Measurements from ENCODE around the gene ZSCAN10. TPM values are rescaled to one million over a fixed set of nuclear protein-coding genes. Genes with fewer than 3 reads are reported as not detected.

The ZSCAN10 gene
- total RNA-seq, 1 donor from 2014 or later: not detected

DNA sequence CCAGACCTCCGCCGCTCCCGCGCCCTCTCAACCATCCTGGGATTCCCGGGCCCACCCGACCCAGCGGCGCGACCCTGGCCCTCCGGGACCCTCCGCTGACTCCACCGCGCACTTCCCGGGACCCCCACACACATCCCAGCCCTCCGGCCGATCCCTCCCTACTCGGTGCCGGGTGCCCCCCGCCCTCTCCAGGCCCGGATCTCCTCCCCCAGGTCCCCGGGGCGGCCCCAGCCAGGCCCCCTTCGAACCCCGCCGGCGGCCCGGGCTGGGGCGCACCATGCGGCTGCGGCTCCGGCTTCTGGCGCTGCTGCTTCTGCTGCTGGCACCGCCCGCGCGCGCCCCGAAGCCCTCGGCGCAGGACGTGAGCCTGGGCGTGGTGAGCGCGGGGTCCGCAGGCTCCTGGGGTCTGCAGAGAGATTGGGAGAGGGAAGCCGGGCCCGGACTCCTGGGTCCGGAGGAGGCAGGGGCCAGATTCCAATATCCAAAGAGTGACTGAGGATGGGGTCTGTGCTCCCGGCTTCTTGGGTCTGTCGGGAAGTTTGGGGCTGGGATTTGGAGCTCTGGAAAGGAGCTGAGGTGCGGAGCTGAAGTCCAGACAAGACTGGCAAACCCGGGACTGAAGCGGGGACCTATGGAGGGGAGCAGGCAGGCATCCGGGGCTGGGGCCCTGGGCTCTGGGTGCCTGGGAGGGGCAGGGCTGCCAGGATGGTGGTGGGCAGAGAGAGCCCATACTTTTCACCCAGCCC is 52.3 kb downstream of the ZSCAN10 start:
- TF ChIP-seq, protein P1, sequence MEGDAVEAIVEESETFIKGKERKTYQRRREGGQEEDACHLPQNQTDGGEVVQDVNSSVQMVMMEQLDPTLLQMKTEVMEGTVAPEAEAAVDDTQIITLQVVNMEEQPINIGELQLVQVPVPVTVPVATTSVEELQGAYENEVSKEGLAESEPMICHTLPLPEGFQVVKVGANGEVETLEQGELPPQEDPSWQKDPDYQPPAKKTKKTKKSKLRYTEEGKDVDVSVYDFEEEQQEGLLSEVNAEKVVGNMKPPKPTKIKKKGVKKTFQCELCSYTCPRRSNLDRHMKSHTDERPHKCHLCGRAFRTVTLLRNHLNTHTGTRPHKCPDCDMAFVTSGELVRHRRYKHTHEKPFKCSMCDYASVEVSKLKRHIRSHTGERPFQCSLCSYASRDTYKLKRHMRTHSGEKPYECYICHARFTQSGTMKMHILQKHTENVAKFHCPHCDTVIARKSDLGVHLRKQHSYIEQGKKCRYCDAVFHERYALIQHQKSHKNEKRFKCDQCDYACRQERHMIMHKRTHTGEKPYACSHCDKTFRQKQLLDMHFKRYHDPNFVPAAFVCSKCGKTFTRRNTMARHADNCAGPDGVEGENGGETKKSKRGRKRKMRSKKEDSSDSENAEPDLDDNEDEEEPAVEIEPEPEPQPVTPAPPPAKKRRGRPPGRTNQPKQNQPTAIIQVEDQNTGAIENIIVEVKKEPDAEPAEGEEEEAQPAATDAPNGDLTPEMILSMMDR (IDR thresholded peaks at IDR 0.05; ENCODE audit: insufficient read depth, low read length, poor library complexity, severe bottlenecking): no peak
- H3K36me3 ChIP-seq (ENCODE audit: control insufficient read depth, insufficient read depth, low read length): no peaks in the 10 kb centered on the region
- H3K27me3 ChIP-seq (ENCODE audit: control insufficient read depth, insufficient read depth, low read length): peaks cover 46% of the 10 kb centered on the region
- no peak overlapping the region for H3K4me3 ChIP-seq (ENCODE audit: low read depth, low read length)
- DNase-seq (ENCODE audit: low read depth): no peak

DNA sequence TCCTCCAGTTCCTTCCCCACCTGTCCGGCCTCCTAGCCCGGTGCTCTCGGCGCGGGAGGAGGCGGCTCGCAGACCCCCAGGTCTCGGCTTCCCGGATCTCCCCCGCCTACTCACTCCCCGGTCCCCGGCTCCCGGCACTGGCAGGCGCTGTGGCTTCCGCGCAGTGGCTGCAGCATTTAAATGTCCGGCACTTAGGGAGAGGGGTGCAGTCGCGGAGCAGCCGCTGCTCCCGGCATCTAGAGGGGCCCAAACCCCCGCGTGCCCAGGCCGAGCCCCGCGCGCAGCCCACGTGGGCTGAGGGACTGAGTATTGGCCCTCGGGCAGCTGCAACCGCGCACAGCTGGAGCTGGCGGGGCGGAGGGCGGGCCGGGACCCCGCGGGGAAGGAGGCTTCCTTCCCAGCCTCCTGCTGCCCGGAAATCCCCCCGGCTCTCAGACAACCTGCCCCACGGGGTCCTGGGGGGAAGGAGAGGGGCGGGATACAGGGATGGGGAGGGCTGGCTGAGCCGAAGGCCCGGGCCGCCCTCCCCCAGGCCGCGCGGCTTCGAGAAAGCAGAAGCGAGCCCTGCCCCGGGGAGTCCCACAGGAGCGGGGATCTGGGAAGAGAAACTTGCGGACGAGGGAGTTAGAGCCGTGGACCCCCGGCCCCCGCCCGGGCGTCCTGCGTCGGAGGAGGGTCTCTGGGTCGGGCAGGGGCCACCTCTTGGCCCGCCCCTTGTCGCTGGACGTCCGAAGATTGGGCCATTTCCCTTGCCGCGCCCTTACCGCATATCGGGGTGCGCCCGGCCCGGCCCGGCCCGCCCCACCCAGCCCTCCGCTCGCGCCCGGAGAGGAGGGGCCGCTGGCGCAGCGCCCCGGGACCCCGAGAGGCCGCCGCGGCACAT is 53.1 kb downstream of the ZSCAN10 start, which contains the start of gene MMP25:
Gene MMP25 (plus strand): TSS at position 804 of the 883 bp plus-strand sequence. CDS start 357 bp downstream, outside the sequence.
- Histone ChIP-seq H3K4me3 (ENCODE audit: low read depth, low read length) (peak within 1 kb of the TSS; percentile 37), H3K36me3 (ENCODE audit: control insufficient read depth, insufficient read depth, low read length) (no peaks in the 10 kb centered on the region), H3K27me3 (ENCODE audit: control insufficient read depth, insufficient read depth, low read length) (peaks cover 49% of the 10 kb centered on the region)
- DNase-seq (ENCODE audit: low read depth): no peak
- TF ChIP-seq, protein P1 (IDR thresholded peaks at IDR 0.05; ENCODE audit: insufficient read depth, low read length, poor library complexity, severe bottlenecking): no peak

DNA sequence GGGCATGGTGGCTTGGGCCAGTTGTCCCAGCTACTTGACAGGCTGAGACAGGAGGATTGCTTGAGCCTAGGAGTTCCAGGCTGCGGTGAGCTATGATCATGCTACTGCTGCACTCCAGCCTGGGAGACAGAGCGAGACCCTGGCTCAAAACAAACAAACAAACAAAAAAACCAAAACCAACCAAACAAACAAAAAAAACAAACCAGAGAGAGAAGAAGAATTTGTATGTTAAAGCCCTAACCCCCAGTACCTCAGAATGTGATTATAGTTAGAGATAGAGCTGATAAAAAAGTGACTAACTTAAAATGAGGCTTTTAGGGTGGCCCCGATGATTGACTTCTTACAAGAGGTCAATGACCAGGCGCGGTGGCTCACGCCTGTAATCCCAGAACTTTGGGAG is 54.4 kb downstream of the ZSCAN10 start:
- H3K27me3 ChIP-seq (ENCODE audit: control insufficient read depth, insufficient read depth, low read length): peaks cover 46% of the 10 kb centered on the region
- no peak for DNase-seq (ENCODE audit: low read depth)
- no peaks in the 10 kb centered on the region for H3K36me3 ChIP-seq (ENCODE audit: control insufficient read depth, insufficient read depth, low read length)
- H3K4me3 ChIP-seq (ENCODE audit: low read depth, low read length): no peak overlapping the region
- TF ChIP-seq, protein P1 (IDR thresholded peaks at IDR 0.05; ENCODE audit: insufficient read depth, low read length, poor library complexity, severe bottlenecking): no peak

DNA sequence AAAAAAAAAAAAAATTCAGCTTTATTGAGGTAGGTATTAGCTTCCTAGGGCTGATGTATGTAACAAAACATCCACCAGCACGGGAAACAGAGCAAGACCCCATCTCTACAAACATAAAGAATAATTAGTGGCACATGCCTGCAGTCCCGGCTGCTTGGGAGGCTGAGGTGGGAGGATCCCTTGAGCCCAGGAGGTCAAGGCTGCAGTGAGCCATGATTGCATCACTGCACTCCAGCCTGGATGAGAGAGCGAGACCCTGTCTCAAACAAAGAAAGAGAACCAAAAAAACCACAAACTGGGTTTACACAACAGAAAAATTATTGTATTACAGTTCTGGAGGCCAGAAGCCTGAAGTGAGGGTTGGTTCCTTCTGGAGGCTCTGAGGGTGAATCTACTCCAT is 56.7 kb downstream of the ZSCAN10 start:
- DNase-seq (ENCODE audit: low read depth): no peak
- Histone ChIP-seq H3K4me3 (ENCODE audit: low read depth, low read length) (no peak overlapping the region), H3K36me3 (ENCODE audit: control insufficient read depth, insufficient read depth, low read length) (no peaks in the 10 kb centered on the region), H3K27me3 (ENCODE audit: control insufficient read depth, insufficient read depth, low read length) (peaks cover 50% of the 10 kb centered on the region)
- TF ChIP-seq, protein P1 (IDR thresholded peaks at IDR 0.05; ENCODE audit: insufficient read depth, low read length, poor library complexity, severe bottlenecking): no peak

DNA sequence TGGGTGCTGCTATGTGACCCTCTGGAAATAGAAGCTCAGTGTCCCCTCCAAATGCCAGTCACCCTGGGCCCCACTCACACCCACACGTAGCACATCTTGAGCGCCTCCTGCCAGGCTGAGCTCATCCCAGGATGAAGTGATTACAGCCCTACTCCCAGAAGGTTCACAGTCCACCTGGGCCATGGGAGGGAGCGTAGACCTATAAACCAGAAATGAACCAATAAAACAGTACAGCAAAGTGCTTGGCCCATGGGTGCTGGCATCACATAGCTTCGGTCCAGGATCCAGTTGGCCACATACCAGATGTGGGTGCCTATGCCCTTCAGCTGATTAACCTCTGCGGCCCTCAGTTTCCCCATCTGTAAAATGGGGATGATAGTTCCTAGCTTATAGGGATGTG is 60.2 kb downstream of the ZSCAN10 start:
- TF ChIP-seq, protein P1 (IDR thresholded peaks at IDR 0.05; ENCODE audit: insufficient read depth, low read length, poor library complexity, severe bottlenecking): no peak
- no peaks in the 10 kb centered on the region for H3K36me3 ChIP-seq (ENCODE audit: control insufficient read depth, insufficient read depth, low read length)
- DNase-seq (ENCODE audit: low read depth): no peak
- H3K27me3 ChIP-seq (ENCODE audit: control insufficient read depth, insufficient read depth, low read length): peaks cover 57% of the 10 kb centered on the region
- no peak overlapping the region for H3K4me3 ChIP-seq (ENCODE audit: low read depth, low read length)

Other genes starting within 250 kb of the ZSCAN10 start
- gene PRSS22, start 241.1 kb downstream of the ZSCAN10 start, total RNA-seq: 71.8 and 76.0 TPM in 2 replicates
- 58.6 and 69.5 TPM in 2 replicates for gene FLYWCH2, start 216.1 kb downstream of the ZSCAN10 start, total RNA-seq
- gene FLYWCH1, start 187.4 kb downstream of the ZSCAN10 start, total RNA-seq: 48.4 and 66.1 TPM in 2 replicates
- 0.04 and 1.3 TPM in 2 replicates for gene KREMEN2, start 135.0 kb downstream of the ZSCAN10 start, total RNA-seq
- 14.2 and 15.2 TPM in 2 replicates for gene PAQR4, start 129.9 kb downstream of the ZSCAN10 start, total RNA-seq
- 5.1 and 6.1 TPM in 2 replicates for gene PKMYT1, start 118.8 kb downstream of the ZSCAN10 start, total RNA-seq
- 1.0 and 3.1 TPM in 2 replicates for gene CLDN9, start 86.4 kb downstream of the ZSCAN10 start, total RNA-seq
- gene CLDN6, start 81.1 kb downstream of the ZSCAN10 start, total RNA-seq: 319 and 359 TPM in 2 replicates
- gene TNFRSF12A, start 78.9 kb downstream of the ZSCAN10 start, total RNA-seq: 572 and 754 TPM in 2 replicates
- gene HCFC1R1, start 75.4 kb downstream of the ZSCAN10 start, total RNA-seq: 10.2 and 18.4 TPM in 2 replicates
- gene THOC6, start 75.3 kb downstream of the ZSCAN10 start, total RNA-seq: 12.2 and 17.0 TPM in 2 replicates
- gene BICDL2, start 62.4 kb downstream of the ZSCAN10 start, total RNA-seq: 6.9 and 9.2 TPM in 2 replicates
- gene MMP25, start 52.7 kb downstream of the ZSCAN10 start, total RNA-seq: 0.17 TPM in 1 of 2 replicates, not detected in the other
- 621 and 682 TPM in 2 replicates for gene IL32, start 33.7 kb downstream of the ZSCAN10 start, total RNA-seq
- 25.1 and 27.9 TPM in 2 replicates for gene ZNF205, start 13.3 kb upstream of the ZSCAN10 start, total RNA-seq
- gene ZNF213, start 35.7 kb upstream of the ZSCAN10 start, total RNA-seq: 13.7 and 16.6 TPM in 2 replicates
- gene OR1F1, start 88.9 kb upstream of the ZSCAN10 start, total RNA-seq: not detected in 2 replicates
- 5.0 and 7.9 TPM in 2 replicates for gene ZNF200, start 135.9 kb upstream of the ZSCAN10 start, total RNA-seq
- gene MEFV, start 157.3 kb upstream of the ZSCAN10 start, total RNA-seq: 0.14 and 0.21 TPM in 2 replicates
- gene ZNF263, start 184.2 kb upstream of the ZSCAN10 start, total RNA-seq: 42.1 and 44.5 TPM in 2 replicates
- gene TIGD7, start 206.1 kb upstream of the ZSCAN10 start, total RNA-seq: 3.1 and 3.4 TPM in 2 replicates
- 17.8 and 19.5 TPM in 2 replicates for gene ZNF75A, start 206.2 kb upstream of the ZSCAN10 start, total RNA-seq

Measured in kidney epithelial cell (primary cell).